SJSA1 (cell line): ENCODE measurements around the gene C5orf46. TPM values are rescaled to one million over a fixed set of nuclear protein-coding genes. Genes with fewer than 3 reads are reported as not detected.

ENCODE experiments used
- DNase-seq, 2 experiments: peaks; one replicate each; pipeline ENCODE4 v3.0.0-alpha.2; 2015 to 2020; ENCODE audit warnings: low spot score in 2 of 2, low read depth in 1 of 2
- H3K27ac ChIP-seq: fragments of 250-450 bp; sonication (Bioruptor Pico); 2 replicates; pipeline ENCODE4 v1.5.1; 2020; ENCODE audit warnings: mild to moderate bottlenecking, moderate library complexity
- H3K27me3 ChIP-seq: fragments of 250-450 bp; sonication (Bioruptor Pico); replicated peaks from 2 replicates; pipeline ENCODE4 v1.5.1; 2020; ENCODE audit warnings: mild to moderate bottlenecking, moderate library complexity
- H3K36me3 ChIP-seq: fragments of 250-450 bp; sonication (Bioruptor Pico); 2 replicates; pipeline ENCODE4 v1.5.1; 2020; ENCODE audit warnings: mild to moderate bottlenecking
- H3K4me1 ChIP-seq: fragments of 250-450 bp; sonication (Bioruptor Pico); replicated peaks from 2 replicates; pipeline ENCODE4 v1.6.1; 2021; ENCODE audit warnings: mild to moderate bottlenecking
- H3K4me3 ChIP-seq: fragments of 250-450 bp; sonication (Bioruptor Pico); 2 replicates; pipeline ENCODE4 v1.5.1; 2020; ENCODE audit warnings: mild to moderate bottlenecking
- H3K9me3 ChIP-seq: fragments of 250-450 bp; sonication (Bioruptor Pico); replicated peaks from 2 replicates; pipeline ENCODE4 v1.5.1; 2020; ENCODE audit warnings: mild to moderate bottlenecking
- total RNA-seq: library from RNA; depleted of rRNA; stranded (reverse); fragments of >200 nt; shearing (Covaris generic); gene quantifications from 2 replicates; pipeline ENCODE4 v1.2.3, GENCODE V29; 2014; rRNA removed

The C5orf46 gene
- total RNA-seq, 1 experiment from 2014 or later: 4.3 TPM

DNA sequence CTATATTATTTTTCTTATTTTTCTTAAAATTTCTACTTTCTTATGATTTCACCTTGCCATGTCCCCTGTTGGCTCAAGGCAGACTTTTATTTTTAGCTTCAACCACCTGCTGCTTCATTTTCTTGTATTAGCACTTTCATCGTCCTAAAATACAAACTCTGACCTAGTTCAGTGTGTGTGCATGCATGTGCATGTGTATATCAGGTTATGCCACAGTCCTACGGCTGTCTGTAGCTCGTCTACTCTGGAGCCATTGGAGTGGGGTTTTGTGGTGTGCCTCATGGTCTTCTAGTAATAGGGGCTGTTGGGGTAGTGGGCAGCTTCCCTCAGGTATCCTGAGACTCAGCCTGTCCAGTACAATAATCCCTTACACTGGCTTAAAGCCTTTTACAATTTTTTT is 61.5 kb downstream of the C5orf46 start:
- no peak for DNase-seq
- Histone ChIP-seq H3K4me1 (no peaks in the 10 kb centered on the region), H3K36me3 (no peaks in the 10 kb centered on the region), H3K9me3 (no peaks in the 10 kb centered on the region), H3K4me3 (no peak overlapping the region), H3K27ac (no peak overlapping the region), H3K27me3 (peaks cover 27% of the 10 kb centered on the region)

- Histone ChIP-seq H3K4me1 (no peaks in the 10 kb centered on the region), H3K4me3 (no peak overlapping the region), H3K36me3 (no peaks in the 10 kb centered on the region), H3K27me3 (peaks cover 23% of the 10 kb centered on the region), H3K9me3 (no peaks in the 10 kb centered on the region), H3K27ac (no peak overlapping the region)
- no peak for DNase-seq
Measured at GRCh38 chr5:147842869-147843268, 63.5 kb downstream of the C5orf46 start.

Other genes starting within 250 kb of the C5orf46 start
- 0.06 and 0.79 TPM in 2 replicates for gene JAKMIP2, start 123.8 kb downstream of the C5orf46 start, total RNA-seq
- not detected in 2 replicates for gene SPINK1, start 74.9 kb downstream of the C5orf46 start, total RNA-seq
- not detected in 2 replicates for gene SCGB3A2, start 27.8 kb downstream of the C5orf46 start, total RNA-seq
- gene SPINK5, start 157.4 kb upstream of the C5orf46 start, total RNA-seq: not detected in 2 replicates